GM19395 (cell line): Measurements from ENCODE around the gene TMEM87B.
A peak's percentile ranks its signal among the peaks of the same experiment; 100 is the strongest.
"Not testable (repeated sequence)": the region's sequence is repeated elsewhere in the genome, so short reads cannot be mapped to it uniquely, and the experiment has no call there.

Experiments used
- ATAC-seq: cut with Tn5 transposase; IDR thresholded peaks from one replicate; pipeline ENCODE4 v1.9.1; 2021; ENCODE audit warnings: mild to moderate bottlenecking, moderate library complexity; ENCODE audit not compliant: unreplicated experiment

The TMEM87B gene

DNA sequence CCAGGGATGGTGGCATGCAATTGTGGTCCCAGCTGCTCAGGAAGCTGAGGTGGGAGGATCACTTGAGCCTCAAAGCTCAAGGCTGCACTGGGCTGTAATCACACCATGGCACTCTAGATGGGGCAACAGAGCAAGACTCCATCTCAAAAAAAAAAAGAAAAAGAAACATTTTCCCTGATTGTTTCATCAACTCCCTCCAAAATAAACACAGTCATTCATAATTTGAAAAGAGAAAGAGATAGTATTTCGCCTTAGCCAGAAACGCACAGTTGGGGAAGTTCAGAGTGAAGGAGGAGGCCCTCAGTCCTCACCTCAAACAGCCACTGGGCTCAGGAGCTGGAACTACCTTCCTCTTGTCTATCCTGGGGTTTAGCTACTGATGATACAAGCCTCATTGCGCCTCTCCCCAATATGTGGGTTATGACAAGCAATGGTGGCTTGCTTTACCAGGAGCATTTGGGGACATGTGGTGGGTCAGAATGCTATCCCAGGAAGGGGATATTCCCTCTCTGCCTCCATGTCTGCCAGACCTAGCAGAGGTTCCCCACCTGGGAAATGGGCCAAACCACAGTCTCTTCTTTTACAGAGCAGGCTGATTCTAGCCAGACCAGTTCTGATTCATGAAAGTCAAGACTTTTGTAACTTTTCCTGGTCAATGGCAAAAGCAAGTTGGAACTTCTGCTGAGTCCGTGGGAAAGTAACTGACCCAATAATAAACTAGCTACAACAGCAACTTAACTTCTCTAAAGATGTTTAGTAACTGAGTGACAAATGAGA lies 22.2 kb upstream of the TMEM87B start:
- ATAC-seq = no peak

- no peak for ATAC-seq
Measured at GRCh38 chr2:112033600-112033999, 21.5 kb upstream of the TMEM87B start.

DNA sequence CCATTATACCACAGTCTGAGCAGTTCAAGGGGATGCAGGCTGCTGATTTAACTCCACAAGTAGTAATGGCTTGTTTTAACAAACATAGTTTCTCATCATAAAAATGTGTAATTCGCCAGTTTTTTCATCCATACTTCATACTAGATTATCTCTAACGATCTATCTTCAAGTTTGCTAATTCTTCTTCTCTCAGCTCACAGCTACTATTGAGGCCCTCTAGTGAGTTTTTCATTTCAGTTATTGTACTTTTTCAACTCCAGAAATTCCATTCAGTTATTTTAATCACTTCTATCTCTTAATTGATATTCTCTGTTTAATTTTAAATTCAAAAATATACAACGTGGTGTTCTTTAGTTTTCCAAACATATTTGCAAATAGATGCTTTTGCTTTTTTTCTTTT lies 20.1 kb upstream of the TMEM87B start:
- ATAC-seq = no peak

DNA sequence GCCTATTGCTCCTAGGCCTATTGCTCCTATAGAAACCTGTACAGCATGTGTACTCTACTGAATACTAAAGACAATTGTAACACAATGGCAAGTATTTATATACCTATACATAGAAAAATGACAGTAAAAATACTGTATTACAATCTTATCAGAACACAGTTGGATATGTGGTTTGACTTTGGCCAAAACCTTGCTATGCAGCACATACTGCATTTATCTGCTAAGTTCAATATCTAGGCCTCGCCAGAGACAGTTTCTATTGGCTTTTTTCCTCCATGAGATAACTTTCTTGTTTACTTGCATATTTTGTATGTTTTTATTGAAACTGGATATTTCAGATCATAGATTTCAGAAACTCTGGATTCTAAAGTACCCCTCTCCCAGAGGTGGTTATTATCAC lies 19.3 kb upstream of the TMEM87B start:
- ATAC-seq = no peak

- not testable (repeated sequence) for ATAC-seq
Measured at GRCh38 chr2:112039556-112039955, 15.5 kb upstream of the TMEM87B start.

DNA sequence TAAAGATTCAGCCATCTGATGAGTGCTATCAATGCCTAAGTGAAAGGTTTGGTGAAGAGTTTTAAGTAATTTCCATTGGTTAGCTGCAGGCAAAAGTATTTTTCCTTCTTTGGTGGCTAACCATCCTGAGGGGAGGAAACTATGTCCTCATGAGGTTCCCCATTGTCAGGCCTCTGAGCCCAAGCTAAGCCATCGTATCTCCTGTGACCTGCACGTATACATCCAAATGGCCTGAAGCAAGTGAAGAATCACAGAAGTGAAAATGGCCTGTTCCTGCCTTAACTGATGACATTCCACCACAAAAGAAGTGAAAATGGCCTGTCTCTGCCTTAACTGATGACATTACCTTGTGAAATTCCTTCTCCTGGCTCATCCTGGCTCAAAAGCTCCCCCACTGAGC lies 15.0 kb upstream of the TMEM87B start:
- not testable (repeated sequence) for ATAC-seq

- not testable (repeated sequence) for ATAC-seq
Measured at GRCh38 chr2:112041460-112041859, 13.6 kb upstream of the TMEM87B start.

GRCh38 chr2:112045446-112046014 lies 9.5 kb upstream of the TMEM87B start:
- ATAC-seq = no peak

DNA sequence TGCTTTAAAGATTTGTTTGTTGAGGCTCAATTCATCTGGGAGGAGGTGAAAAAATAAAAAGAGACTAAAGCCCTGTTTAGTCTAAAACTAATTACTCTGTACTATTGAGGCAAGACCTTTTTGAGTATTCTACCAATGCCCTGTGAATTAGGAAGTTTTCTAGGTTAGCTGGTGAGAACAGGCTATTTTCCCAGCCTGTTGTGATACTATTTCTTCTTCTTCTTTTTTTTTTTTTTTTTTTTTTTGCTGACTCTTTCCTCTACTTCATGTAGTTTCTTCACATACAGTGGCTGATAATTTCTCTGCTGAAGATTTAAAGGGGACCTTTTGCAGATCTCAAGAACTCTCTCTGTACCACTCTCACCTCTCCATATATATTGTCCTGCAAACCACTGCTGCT lies 8.8 kb upstream of the TMEM87B start:
- ATAC-seq = no peak

DNA sequence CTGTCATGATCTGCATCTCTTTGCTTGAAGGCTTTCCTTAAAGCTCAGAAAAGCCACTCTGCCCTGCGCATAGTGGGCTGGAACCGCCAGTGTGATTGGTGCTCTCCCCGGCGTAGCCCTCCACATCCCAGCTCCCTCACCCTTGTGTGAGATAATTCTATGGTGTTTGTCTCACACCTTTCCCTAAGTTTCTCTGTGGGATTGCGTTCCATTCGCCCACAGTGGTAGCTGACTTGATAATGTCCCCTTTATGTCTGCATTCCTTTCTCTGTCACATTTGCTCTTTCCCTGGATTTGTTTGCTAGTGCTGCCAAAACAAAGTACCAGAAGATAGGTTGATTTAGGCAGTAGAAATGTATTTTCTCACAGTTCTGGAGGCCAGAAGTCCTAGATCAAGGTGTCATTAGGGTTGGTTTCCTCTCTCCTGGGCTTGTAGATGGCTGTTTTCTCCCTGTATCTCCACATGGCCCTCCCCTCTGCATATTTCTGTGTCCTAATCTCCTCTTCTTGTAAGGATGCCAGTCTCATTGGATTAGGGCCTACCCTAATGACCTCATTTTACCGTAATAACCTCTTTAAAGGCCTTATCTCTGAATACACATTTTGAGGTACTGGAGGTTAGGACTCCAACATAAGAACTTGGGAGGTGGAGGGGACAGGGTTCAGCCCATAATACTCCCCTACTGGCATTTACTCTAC lies 7.4 kb upstream of the TMEM87B start:
- ATAC-seq = no peak

- ATAC-seq = no peak
Measured at GRCh38 chr2:112048236-112048592, 6.9 kb upstream of the TMEM87B start.

GRCh38 chr2:112048887-112049286 lies 6.2 kb upstream of the TMEM87B start:
- ATAC-seq = peak; percentile 66

GRCh38 chr2:112050316-112050715 lies 4.8 kb upstream of the TMEM87B start:
- no peak for ATAC-seq

DNA sequence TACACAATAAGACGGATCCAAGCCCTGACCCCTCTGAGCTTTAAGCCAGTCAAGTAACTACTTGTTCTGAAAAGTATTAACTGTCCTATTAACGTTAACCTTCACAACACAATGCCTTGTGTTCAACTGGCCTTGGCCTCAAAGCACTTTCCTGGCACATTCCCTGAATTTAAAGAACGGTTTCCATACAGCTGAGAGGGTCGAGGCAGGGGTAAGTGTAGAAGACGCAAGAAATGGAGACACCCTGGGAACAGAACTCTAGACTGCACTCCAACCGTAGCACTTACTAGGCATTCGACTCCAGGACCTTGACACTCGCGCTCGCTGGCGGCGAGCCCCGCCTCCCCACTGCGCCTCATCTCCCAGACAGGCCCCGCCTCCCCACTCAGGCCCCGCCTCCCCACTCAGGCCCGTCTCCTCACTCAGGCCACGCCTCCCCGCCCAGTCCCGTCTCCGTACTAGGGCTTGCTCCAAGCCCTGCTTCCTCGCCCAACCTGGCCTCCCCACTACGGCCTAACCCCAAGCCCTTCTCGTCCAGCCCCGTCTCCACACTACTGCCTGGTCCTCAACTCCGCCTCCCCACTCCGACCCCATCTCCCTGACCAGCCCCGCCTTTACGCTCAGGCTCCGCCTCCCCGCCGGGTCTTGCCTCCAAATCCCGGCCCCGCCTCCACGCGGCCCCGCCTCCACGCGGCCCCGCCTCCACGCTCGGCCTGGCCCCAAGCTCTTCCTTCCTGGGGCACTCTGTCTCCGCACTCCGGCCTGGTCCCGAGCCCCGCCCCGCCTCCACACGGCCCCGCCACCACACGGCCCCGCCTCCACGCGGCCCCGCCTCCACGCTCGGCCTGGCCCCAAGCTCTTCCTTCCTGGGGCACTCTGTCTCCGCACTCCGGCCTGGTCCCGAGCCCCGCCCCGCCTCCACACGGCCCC lies 887 bp upstream of the TMEM87B start:
- peak; percentile 71 for ATAC-seq

GRCh38 chr2:112055730-112056625 lies 909 bp downstream of the TMEM87B start:
- peak; percentile 3 for ATAC-seq

DNA sequence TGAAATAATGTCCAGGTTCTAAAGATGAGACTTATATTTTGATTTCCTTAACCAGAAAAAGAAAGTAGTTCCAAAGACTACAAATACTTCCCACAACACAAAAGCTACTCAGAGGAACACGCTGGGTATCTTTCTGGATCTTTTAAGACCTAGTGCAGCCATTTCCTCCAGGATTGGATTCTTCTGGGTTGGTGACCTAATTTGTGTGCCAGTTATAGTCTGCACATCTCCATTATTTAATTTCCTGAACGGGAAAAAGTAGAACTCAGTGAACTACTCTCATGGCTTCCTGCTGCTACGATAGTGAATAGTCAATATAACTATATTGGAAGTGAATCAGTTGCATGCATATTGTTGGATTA lies 1.5 kb downstream of the TMEM87B start:
- no peak for ATAC-seq

DNA sequence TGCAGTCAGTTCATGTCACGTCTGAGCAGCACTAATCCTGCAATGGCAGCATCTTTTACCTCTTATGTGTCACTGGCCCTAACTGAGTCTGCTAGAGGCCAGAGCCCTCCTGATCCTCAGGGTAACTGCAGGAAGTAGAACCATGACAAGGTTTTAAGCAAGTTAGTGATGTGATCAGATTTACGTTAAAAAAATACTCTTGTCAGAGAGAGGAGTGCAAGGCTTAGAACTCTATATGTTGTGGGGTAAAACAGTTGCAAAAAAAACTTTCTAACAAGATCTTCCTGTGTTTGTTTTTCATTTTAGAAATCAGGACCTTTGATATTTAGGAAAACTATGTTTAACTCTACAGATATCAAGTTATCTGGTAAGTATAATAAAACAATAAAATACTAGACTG lies 4.6 kb downstream of the TMEM87B start:
- no peak for ATAC-seq

- ATAC-seq = no peak
Measured at GRCh38 chr2:112061299-112061698, 6.2 kb downstream of the TMEM87B start.

DNA sequence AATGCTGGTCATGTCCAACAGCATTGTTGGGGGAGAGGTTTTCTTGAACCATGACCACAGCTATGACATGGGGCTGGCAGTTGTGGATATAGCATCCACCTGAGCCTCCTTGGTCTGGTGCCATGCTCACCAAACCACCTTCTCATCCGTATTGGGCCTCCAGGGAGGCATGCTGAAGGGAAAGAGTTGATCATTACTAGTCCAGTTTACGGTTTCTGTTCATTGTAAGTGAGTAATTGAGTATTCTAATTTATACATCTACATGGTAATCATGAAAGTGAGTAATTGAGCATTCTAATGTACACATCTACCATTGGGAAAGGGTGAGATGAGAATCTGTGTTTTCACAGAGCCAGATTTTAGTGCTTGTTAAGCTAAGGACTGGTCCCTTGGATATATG lies 6.8 kb downstream of the TMEM87B start:
- no peak for ATAC-seq

DNA sequence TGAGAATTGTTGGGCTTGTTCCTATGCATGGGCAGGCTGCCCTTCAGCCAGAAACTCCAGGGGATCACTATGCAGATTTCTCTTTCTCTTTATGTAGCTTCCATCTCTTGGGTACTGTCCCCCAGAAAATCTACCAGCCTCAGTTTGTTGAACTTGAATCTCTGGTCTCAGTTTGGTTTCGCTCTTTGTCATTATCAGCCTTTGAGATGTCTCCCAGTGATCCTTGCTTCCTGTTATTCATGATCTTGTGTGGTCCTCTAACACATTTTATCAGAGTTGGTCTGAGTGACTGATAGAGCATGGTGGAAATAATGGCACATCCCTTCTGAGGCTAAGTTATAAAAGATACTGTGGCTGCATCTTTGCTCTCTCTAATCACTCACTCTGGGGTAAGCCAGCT lies 7.8 kb downstream of the TMEM87B start:
- no peak for ATAC-seq
